HG03045 (cell line): Measurements from ENCODE around the gene SYCE1L.
"Not testable (repeated sequence)": the region's sequence is repeated elsewhere in the genome, so short reads cannot be mapped to it uniquely, and the experiment has no call there.

Source experiments
- ATAC-seq: cut with Tn5 transposase; IDR thresholded peaks from one replicate; pipeline ENCODE4 v1.9.1; 2021; ENCODE audit warnings: mild to moderate bottlenecking, moderate library complexity; ENCODE audit not compliant: unreplicated experiment

Gene SYCE1L

DNA sequence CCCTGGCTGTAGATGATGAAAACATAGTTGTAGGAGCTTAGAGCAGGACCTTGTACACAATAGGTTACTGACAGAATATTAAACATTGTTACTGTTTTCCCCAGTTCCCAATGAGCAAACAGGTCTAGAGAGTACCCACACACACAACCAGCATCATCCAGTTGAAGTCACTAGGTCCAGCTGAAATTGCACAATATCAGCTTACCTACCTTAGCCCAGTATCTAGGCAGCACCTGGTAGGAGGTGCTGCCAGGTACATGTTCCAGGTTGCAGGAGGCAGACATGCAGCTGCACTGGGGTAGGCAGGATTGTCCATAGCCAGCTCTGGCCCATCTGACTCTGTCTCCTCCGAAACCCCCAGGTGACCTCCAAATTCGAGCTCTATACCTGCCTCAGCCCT is 1.5 kb upstream of the SYCE1L start:
- ATAC-seq: no peak

DNA sequence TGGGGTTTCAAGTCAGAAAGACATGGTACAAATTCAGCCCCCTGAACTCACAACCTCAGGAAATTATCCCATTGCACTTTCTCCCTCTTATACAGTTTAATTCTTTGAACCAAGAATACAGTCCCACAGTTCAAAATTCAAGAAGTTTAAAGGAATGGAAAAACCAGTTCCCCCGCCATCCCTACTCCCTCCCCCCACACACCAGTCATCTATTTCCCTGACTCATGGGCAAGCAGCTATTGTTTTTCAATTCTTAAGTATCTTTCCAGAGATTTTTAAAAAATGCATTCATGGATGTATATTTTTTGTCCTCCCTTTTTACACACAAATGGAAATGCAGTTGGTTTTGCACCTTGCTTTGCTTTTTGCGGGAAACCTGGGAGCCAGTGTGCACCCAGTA is 7.3 kb downstream of the SYCE1L start:
- ATAC-seq: no peak

DNA sequence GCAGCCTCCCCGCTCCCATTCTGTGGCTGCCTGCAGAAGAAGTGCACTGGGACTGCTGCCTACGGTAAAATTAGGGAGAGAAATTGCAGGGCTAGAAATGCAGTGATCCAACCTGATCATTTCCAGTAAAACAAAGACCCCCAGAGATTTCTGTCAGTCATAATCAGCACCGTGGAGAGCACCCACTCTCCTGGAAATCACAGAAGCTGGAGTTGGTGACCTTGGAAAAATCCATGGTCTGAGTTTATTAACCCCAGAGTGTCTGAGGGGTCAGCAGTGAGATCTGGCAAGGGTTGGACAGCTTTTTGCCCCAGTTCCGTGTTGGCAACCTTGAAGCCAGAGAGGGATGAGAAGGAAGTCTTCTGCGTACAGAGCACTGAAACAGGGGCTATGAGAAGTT is 7.8 kb downstream of the SYCE1L start:
- no peak for ATAC-seq

DNA sequence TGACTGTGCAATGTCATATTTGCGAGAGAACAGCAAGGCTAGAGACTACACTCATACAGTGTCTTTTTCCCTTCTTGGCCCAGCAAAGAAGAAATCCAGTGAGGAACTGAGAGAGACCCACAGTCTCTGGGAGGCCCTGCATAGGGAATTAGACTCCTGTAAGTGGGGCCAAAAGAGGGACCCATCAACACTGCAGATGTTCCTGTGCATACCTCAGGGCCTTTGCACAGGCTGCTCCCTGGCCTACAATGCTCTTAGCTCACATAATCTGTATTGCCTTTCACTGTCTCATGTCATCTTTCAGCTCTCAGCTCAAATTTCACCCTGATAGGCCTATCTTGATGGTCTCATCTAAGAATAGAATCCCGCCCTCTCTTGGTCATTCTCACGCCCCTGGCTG is 9.2 kb downstream of the SYCE1L start:
- ATAC-seq: no peak

DNA sequence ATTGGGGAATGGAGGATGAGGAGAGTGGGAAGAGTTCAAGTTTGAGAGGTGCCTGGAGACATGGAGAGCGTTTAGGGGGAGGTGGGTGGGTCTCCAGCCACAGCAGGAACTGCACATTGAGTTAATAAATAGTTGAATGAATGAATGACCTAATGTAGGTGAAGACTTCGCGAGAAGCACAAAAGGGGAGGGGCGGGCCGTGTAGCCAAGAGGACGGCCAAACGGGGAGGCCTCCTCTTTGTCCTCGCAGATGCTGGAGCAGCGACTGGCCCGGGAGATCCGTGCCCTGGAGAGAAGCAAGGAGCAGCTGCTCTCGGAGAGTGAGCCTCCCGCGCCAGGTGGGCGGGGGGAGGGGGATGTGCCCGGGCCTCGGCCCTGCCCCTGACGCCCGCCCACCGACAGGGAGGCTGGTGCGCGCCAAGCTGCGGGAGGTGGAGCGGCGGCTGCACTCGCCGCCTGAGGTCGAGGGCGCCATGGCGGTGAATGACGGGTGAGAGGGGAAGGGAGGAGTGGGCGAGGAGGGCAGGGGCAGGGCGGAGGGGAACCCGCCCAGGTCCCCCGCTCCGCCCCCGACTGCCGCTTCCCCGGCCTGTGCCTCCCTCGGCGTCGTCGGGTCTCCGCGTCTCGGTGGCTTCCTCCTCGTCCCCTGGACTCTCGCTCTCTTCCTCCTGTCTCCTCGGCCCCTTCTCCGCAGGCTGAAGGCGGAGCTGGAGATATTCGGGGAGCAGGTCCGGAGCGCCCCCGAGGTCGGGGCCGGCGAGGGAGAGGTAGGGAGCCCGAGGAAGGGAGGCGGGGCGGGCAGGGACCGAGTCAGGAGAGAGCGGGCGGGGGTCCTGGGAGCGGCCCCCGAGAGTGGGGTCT is 12.9 kb downstream of the SYCE1L start:
- ATAC-seq: peak; percentile 75

DNA sequence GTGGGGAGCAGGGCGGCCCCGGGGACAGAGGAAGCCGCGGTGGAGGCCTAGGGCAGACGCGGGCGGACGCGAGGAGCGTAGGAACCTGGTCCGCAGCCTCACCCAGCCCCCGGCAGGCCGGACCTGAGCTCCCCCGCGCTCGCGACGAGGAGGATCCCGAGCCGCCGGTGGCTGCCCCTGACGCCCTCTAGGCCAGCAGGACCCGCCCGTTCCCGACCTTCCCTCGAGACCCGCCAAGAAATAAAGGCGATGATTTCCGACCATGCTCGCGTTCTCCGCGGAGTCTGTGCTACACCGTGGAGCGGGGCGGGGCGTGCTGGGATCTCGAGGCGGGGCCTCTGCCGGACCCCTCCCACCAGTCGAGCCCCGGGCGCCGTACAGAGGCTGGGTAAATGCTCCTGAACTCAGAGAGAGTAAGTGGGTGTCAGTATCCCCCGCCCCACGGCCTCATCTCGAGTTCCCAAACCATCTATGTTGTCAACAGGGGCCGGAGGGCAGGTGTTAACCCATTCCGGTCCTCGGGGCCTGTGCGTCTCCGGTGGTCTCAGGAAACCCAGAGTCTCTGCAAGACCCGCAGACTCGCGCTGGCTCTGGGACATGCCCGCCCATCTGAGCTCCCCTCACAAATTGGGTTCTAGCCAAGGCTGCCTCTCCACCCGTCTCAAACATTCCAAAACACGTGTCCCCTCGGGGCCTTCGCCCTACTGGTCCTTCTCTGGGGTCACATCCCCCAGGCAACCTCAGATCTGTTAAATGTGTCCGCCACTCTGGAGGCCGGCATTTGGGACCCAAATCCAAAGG is 13.7 kb downstream of the SYCE1L start:
- peak; percentile 79 for ATAC-seq

DNA sequence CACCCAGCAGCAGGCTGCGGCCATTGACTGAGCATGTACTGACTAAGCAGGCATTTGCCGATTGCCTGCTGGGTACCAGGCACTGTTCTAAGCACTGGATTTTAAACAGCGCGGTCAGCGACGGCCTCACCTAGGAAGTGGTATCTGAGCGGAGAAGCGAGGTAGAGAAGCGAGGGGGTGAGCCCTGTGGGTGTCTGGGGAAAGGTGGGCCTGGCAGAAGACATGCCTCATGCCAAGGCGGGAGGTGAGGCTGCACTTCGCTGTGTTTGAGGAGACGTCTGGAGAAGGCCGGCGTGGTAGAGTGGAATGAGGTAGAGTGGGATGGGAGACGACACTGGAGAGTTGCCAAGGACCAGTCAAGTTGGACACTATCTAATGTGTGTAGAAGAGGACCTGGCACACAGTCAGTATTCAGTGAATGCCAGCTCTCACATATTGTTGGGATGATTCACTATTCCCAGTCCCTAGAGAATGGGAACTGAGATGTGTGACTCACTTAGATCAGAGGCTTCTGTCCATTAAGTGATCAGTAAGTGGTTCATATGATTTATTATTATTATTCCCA is 14.4 kb downstream of the SYCE1L start:
- ATAC-seq: no peak

DNA sequence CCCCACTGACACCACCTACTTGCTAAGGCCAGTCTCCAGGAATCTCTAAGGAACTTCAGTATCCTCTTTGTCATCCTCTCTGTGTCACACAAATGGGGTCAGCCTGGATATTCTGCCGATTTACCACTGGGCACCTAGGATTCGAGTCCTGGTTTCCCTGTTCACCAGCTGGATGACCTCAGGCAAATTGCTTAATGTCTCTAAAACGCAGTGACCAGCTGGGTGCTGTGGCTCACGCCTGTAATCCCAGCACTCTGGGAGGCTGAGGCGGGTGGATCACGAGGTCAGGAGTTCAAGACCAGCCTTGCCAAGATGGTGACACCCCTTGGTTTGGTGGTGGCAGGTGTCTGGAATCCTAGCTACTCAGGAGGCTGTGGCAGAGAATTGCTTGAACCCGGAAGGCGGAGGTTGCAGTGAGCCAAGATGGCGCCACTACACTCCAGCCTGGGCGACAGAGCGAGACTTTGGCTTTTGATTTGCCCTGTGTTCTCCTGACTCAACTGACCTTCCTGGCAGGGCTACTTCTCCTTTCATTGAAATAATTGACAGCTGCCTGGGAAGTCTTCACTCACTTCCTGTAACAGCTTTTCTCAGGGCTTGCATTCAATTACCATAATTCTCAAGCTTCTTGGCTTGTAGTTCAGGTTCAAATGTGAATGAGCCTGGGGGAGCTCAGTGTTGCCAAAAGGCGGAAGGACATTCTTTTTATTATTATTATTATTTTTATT is 15.4 kb downstream of the SYCE1L start:
- ATAC-seq: no peak

DNA sequence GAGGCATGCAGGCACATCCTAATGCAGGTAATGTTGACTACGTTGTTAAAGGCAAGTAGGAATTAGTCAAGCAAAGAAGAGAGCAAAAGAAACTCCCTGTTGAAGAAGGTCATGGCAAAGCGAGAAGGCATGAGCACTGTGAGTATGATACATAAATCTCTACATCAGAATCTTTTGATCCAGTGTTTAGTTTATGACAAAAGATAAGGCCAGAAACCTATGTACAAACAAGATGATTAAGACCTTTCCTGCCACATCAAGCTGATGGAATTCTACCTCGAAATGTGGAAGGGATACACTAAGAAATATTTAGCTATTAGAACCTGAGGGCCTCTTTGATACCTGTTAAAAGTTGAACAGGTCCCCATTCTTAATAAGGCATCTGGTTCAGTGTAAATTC is 20.2 kb downstream of the SYCE1L start:
- ATAC-seq: no peak

DNA sequence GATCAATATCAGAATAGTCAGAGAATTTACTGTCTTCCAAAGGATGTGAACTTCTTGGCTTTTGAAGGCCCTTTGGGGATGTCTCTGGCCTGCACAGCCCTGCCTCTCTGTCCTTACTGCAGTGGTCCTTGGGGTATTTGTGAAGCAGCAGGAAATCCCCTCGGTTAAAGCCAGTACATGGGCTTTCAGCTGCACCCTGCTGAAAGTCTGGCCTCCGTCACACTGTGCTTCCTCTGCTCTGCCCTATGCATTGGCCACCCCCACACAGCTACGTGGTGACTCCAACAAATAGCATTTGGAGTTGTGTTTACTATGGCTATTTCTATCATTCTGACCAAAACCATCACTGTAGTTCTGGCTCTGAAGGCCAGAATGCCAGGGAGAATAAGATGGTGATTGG is 21.2 kb downstream of the SYCE1L start:
- no peak for ATAC-seq

DNA sequence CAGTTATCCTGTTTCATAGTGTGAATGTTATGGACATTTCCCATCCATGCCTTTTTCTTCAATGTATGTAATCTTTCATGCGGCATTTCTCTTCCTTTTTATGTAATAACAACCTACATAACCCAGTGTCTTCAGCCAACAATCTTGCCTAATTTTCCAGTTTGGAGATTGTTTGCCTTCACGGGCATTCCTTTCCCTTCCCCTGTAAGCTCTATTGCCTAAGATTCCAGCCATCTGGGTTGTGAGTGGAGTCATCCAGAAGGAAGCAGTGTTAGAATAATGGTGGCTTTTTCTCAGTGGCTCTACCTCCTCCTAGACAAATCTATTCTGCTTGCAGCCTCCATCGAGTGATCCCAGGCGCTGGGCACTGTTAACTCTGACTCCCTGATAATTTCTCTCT is 22.3 kb downstream of the SYCE1L start:
- ATAC-seq: no peak

DNA sequence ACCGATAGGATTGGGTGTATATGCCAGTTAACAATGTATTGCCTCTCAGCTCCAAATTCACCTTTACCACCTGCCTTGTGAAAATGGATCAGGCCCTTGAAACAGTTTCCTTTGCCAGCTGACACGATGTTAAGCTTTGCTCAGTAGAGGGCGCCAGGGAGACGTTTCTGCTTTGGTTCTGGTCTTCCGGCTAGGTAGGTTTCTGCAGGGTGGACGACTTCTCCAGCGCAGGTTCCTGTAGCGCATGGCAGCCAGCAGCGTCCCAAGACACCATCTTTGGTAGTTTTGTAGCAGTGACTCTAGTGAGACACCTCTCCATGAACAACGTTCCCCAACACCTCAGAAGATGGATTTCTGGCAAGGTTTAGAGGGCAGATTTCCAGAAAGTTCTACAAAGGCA is 24.0 kb downstream of the SYCE1L start:
- ATAC-seq: no peak

DNA sequence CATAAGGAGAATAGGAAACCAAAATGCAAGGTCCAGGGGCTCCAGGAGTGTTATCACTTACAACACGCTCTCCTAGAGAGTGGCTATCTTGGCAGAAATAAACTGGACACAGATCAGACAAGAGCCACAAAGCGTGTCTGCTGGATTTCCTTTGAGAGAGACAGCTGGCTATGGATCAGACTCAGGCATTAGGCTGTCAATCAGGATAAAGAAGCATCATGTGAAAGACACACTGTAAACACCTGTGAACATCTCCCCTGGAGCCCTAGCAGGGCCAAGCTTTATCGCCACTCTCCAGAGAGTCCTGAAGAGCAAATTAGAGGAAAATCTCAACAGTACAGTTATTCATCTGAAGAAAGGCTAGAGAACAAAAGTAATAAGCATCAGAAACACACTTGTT is 26.0 kb downstream of the SYCE1L start:
- ATAC-seq: no peak

DNA sequence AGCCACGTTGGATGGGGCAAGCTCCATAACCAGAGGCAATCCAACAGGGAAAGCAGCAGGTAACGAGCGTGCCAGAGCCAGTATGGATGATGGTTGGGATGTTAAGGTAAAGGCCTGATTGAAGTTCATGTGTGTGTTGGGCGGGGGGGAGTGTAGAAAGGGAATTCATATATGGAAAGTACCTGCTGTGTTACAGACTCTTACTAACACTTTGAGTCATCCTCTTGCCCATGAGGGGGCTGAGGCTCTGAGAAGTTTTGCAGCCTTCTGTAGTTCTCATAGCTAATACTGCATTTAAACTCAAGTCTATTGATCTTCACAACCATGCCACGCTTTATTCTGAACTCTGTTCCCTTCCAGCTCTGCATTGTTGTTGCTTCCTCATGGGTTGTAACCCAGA is 28.5 kb downstream of the SYCE1L start:
- peak; percentile 80 for ATAC-seq

DNA sequence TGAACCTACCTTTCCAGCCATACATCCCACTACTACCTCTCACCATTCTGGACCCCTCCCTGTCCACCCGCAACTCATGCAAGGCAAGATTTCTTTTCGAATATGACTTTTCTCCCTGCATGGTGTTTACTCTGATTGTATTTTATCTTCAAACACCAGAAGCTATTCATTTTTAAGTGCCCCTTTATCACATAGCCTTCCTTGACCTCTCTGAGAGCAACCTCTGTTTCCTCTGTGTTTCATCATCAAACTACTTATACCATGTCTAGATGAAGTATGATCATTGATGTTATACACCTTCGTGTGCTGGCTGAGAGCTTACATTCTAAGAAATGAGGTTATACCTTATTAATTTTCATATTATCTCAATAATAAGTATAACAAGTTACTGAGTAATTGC is 31.8 kb downstream of the SYCE1L start:
- no peak for ATAC-seq

DNA sequence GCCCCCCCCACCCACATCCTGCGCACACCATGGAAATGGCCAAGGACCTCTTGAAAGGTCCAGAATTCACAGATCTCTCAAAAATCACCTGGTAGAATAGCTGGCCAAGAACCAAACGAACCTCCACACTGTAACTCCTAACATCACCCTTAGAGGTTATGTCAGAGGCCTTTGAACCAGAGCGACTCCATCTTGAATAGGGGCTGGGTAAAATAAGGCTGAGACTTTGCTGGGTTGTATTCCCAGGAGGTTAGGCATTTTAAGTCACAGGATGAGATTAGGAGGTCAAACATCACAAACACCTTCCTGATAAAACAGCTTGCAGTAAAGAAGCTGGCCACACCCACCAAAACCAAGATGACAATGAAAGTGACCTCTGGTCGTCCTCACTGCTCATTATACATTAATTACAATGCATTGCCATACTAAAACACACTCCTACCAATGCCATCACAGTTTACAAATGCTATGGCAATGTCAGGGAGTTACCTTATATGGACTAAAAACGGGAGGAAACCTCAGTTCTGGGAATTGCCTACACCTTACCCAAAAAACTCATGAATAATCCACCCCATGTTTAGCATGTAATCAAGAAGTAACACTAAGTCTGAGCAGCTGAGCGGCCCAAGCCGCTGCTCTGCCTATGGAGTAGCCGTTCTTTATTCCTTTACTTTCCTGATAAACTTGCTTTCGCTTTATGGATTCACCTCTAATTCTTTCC is 34.8 kb downstream of the SYCE1L start:
- no peak for ATAC-seq

DNA sequence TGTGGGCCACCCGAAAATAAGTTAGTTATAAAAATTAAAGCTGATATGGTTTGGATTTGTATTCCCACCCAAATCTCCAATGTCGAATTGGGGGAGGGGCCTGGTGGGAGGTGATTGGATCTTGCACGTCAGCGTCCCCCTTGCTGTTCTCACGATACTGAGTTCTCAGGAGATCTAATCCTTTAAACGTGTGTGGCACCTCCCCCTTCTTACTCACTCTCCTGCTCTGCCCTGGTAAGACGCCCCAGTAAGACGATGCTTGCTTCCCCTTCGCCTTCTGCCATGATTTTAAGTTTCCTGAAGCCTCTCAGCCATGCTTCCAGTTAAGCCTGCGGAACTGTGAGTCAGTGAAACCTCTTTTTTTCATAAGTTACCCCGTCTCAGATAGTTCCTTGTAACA is 35.4 kb downstream of the SYCE1L start:
- no peak for ATAC-seq

DNA sequence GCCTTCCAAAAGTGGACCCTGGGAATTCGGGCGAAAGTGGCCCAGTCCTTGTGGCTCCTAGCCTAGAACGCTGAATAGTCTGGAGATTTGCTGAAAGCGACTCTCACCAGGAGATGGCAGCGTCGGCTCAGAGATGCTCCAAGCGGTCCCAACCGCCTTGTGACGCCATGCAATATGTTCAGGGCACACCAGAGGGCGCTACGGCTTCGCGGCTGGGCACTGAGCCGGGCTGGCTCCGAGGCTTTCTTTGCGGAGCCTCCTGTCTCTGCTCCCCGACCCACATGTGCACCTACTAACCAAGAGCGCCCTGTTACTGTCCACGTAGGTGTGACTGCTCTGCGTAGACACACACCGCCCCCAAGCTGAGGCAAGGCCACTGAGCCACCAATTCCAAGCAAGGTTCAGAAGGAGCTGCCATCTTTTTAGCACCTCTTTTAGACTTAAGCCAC is 36.9 kb downstream of the SYCE1L start:
- peak; percentile 98 for ATAC-seq

DNA sequence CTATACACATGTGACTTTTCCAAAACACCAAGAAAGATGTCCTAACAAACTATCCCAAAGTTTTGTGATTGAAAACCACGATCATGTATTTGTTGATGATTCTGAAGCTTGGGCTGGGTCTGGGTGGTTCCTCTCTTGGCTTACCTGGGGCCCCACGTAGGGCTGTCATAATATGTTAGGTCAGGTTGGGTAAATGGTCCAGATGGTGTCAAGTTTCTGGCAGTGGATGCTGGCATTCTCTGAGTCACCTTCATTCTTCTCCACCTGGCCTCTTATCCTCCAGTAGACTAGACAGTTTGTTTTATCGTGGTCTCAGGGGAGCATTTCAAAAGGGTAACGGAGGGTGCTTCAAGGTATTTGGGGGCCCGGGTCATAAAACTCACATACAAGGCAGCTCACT is 39.4 kb downstream of the SYCE1L start:
- ATAC-seq: no peak

DNA sequence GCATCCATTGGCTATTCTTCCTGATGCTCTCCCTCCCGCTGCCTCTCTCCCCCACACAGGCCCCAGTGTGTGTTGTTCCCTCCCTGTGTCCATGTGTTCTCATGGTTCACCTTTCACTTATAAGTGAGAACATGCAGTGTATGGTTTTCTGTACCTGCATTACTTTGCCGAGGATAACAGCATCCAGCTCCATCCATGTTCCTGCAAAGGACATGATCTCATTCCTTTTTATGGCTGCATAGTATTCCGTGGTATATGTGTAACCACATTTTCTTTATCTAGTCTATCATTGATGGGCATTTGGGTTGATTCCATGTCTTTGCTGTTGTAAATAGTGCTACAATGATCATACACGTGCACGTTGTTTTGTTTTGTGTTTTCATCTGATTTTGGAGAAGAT is 43.3 kb downstream of the SYCE1L start:
- ATAC-seq: not testable (repeated sequence)

DNA sequence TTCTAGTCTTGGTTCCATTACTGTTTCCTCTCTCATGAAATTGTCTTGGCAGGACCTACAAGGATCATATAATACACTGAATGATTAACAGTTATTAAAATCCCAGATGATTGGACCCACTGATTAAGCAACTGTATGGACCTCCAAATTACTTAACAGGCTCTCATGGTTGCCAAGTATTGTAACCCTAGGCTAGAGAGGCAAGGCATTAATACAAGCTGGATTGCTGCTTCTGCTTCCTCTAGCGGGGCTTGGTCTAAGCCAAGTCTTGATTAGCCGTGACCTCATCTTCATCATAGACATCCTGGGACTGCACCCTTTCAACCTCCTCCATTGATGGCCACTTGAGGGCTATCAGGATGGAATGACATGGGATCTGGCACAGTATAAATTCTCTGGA is 46.9 kb downstream of the SYCE1L start:
- ATAC-seq: no peak
